HG02885 (cell line): Measurements from ENCODE around the gene RIPK4.
"Not testable (repeated sequence)": the region's sequence is repeated elsewhere in the genome, so short reads cannot be mapped to it uniquely, and the experiment has no call there.

Source experiments
- ATAC-seq: cut with Tn5 transposase; IDR thresholded peaks from one replicate; pipeline ENCODE4 v1.9.1; 2021; ENCODE audit warnings: mild to moderate bottlenecking; ENCODE audit not compliant: unreplicated experiment, poor library complexity

Gene RIPK4

GRCh38 chr21:41741253-41742072 lies 25.4 kb downstream of the RIPK4 start:
- no peak for ATAC-seq

- no peak for ATAC-seq
These were observed 26.1 kb downstream of the RIPK4 start for GRCh38 chr21:41740604-41741252.

- ATAC-seq: no peak
These were observed 26.9 kb downstream of the RIPK4 start for GRCh38 chr21:41739936-41740335.

- no peak for ATAC-seq
These were observed 27.8 kb downstream of the RIPK4 start for GRCh38 chr21:41739011-41739410.

GRCh38 chr21:41737651-41738324 lies 29.1 kb downstream of the RIPK4 start:
- ATAC-seq: no peak

GRCh38 chr21:41736423-41736822 lies 30.4 kb downstream of the RIPK4 start:
- no peak for ATAC-seq

- ATAC-seq: no peak
These were observed 32.7 kb downstream of the RIPK4 start for GRCh38 chr21:41733951-41734689.

- no peak for ATAC-seq
These were observed 35.8 kb downstream of the RIPK4 start for GRCh38 chr21:41731081-41731480.

- ATAC-seq: no peak
These were observed 36.5 kb downstream of the RIPK4 start for GRCh38 chr21:41730367-41730765.

GRCh38 chr21:41729701-41730366 lies 37.0 kb downstream of the RIPK4 start:
- no peak for ATAC-seq

GRCh38 chr21:41727784-41728763 lies 38.8 kb downstream of the RIPK4 start:
- ATAC-seq: no peak

- no peak for ATAC-seq
These were observed 39.7 kb downstream of the RIPK4 start for GRCh38 chr21:41726970-41727783.

GRCh38 chr21:41726630-41726969 lies 40.3 kb downstream of the RIPK4 start:
- ATAC-seq: no peak

GRCh38 chr21:41726058-41726558 lies 40.7 kb downstream of the RIPK4 start:
- ATAC-seq: no peak

- ATAC-seq: no peak
These were observed 41.3 kb downstream of the RIPK4 start for GRCh38 chr21:41725421-41726031.

- ATAC-seq: not testable (repeated sequence)
These were observed 43.0 kb downstream of the RIPK4 start for GRCh38 chr21:41723835-41724234.
